Common myeloid progenitor, CD34-positive (primary cell): ENCODE data around the gene GRM8.

Source experiments
- CTCF ChIA-PET: fragments of 350-600 bp; sonication (Branson Sonifier 250); formaldehyde crosslinking; loops from one replicate; lab custom pipeline; 2021; ENCODE audit warnings: antibody characterized with exemption; lab: Charles Lee
- POLR2A ChIA-PET: fragments of 350-600 bp; sonication (Branson Sonifier 250); formaldehyde crosslinking; loops from one replicate; lab custom pipeline; 2021; ENCODE audit warnings: antibody characterized with exemption; lab: Charles Lee
- DNase-seq, 3 donors: peaks; one replicate each; pipeline versions ENCODE4 v3.0.0 to v3.0.0-alpha.2; 2013
- H3K27ac ChIP-seq, 2 experiments: 1 replicate in 1 of 2; 2 replicates in 1 of 2; pipeline ENCODE4 v1.7.0; 2013; ENCODE audit warnings: inconsistent platforms in 2 of 2, low read length in 2 of 2, mild to moderate bottlenecking in 2 of 2, low read depth in 1 of 2, moderate library complexity in 1 of 2; ENCODE audit not compliant: severe bottlenecking in 2 of 2, insufficient read depth in 1 of 2, poor library complexity in 1 of 2
- H3K27me3 ChIP-seq, 5 experiments: replicated peaks in 2 of 5; 1 replicate in 3 of 5; 2 replicates in 2 of 5; pipeline versions ENCODE4 v1.6.1 to v1.7.0; 2013; ENCODE audit warnings: low read length in 4 of 5, mild to moderate bottlenecking in 2 of 5, moderate library complexity in 2 of 5, inconsistent platforms in 1 of 5; ENCODE audit not compliant: insufficient read depth in 5 of 5, control insufficient read depth in 4 of 5
- H3K36me3 ChIP-seq, 4 experiments: 1 replicate in 2 of 4; 2 replicates in 2 of 4; pipeline versions ENCODE4 v1.6.1 to v1.7.0; 2013; ENCODE audit warnings: low read length in 3 of 4, control low read depth in 1 of 4, mild to moderate bottlenecking in 1 of 4; ENCODE audit not compliant: control insufficient read depth in 4 of 4, insufficient read depth in 4 of 4
- H3K4me1 ChIP-seq, 4 experiments: 1 replicate in 3 of 4; 2 replicates in 1 of 4; pipeline versions ENCODE4 v1.6.1 to v1.7.1; 2013; ENCODE audit warnings: low read length in 3 of 4, mild to moderate bottlenecking in 3 of 4, control low read depth in 1 of 4, inconsistent platforms in 1 of 4, moderate library complexity in 1 of 4; ENCODE audit not compliant: control insufficient read depth in 4 of 4, insufficient read depth in 4 of 4; ENCODE audit errors: control extremely low read depth in 1 of 4
- H3K4me3 ChIP-seq, 7 experiments: 1 replicate in 4 of 7; 2 replicates in 3 of 7; pipeline versions ENCODE4 v1.5.1 to v1.7.0; 2013; ENCODE audit warnings: mild to moderate bottlenecking in 7 of 7, low read length in 6 of 7, moderate library complexity in 6 of 7, inconsistent platforms in 2 of 7, low read depth in 2 of 7, control low read depth in 1 of 7; ENCODE audit not compliant: insufficient read depth in 4 of 7, control insufficient read depth in 1 of 7; ENCODE audit errors: extremely low read depth in 1 of 7
- H3K9me3 ChIP-seq, 5 experiments: 1 replicate in 4 of 5; 2 replicates in 1 of 5; pipeline versions ENCODE4 v1.6.1 to v1.7.1; 2013; ENCODE audit warnings: low read length in 4 of 5, mild to moderate bottlenecking in 2 of 5, inconsistent platforms in 1 of 5, low read depth in 1 of 5, moderate library complexity in 1 of 5; ENCODE audit not compliant: control insufficient read depth in 4 of 5, insufficient read depth in 2 of 5; ENCODE audit errors: control extremely low read depth in 1 of 5
- WGBS: methylation state at CpG from one replicate; pipeline ENCODE4 v1.1.5; 2013; ENCODE audit not compliant: insufficient coverage; 5-methylcytosine and 5-hydroxymethylcytosine counted together

Gene GRM8

GRCh38 chr7:126606331-126606730 is 646.4 kb downstream of the GRM8 start:
- Histone ChIP-seq H3K27ac (no peak overlapping the region), H3K36me3 (no peaks in the 10 kb centered on the region), H3K9me3 (no peaks in the 10 kb centered on the region), H3K4me3 (no peak overlapping the region), H3K4me1 (no peaks in the 10 kb centered on the region), H3K27me3 (no peaks in the 10 kb centered on the region)
- no peak for DNase-seq
- WGBS: no CpG with 5 or more reads among the region's 3 CpGs
- ChIA-PET POLR2A (no interaction called here), CTCF (no interaction called here)

GRCh38 chr7:126605553-126605952 is 647.2 kb downstream of the GRM8 start:
- Histone ChIP-seq H3K4me3 (no peak overlapping the region), H3K4me1 (no peaks in the 10 kb centered on the region), H3K27me3 (no peaks in the 10 kb centered on the region), H3K9me3 (no peaks in the 10 kb centered on the region), H3K27ac (no peak overlapping the region), H3K36me3 (no peaks in the 10 kb centered on the region)
- no peak for DNase-seq
- CTCF ChIA-PET: no interaction called here
- POLR2A ChIA-PET: no interaction called here
- 100% methylated on average over 2 of the region's 2 CpGs for WGBS

DNA sequence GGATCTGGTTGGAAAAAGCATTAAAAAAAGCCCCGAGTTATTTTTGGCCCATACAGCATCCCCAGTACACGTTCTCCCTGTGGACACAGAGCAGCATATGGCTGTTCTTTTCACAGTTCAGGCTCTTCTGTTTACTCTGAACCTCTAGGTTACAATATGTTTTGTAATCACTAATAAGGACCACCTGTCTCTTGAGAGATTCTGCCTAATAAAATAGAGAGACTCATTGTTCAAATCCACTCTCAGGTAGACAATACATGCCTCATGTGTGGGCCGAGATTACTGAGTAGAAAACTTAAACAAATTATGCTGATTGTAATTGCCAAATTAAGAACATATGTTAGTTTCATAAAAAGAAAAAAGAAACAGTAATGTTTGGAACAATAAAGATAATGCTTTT is 647.7 kb downstream of the GRM8 start:
- Histone ChIP-seq H3K9me3 (no peaks in the 10 kb centered on the region), H3K27me3 (no peaks in the 10 kb centered on the region), H3K4me1 (no peaks in the 10 kb centered on the region), H3K36me3 (no peaks in the 10 kb centered on the region), H3K27ac (no peak overlapping the region), H3K4me3 (no peak overlapping the region)
- no peak for DNase-seq
- ChIA-PET CTCF (no interaction called here), POLR2A (no interaction called here)
- WGBS: 93% methylated on average over 2 of the region's 3 CpGs

DNA sequence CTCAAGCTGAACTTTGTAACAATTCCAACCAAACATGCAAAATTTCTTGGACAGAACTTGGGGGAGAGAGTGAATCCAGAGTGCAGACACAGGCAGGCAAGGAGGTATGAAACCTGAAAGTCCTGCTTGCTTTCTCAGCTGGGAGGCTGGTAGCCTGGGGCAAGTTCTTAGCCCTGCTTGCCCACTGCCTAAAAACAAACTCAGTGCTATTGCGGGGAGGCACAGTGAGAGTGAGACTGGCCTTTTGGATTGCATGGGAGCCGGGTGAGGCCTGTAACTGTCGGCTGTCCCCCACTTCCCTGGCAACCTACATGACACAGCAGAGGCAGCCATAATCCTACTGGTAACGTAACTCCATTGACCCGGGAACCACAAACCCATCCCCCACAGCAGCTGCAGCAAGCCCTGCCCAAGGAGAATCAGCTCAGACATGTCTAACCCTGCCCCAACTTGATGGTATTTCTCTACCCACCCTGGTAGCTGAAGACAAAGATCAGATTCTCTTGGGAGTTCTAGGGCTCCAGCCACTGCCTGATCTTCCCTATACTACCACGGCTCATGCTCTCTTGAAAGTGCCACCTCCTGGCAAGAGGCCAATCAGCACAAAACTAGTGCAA is 663.6 kb downstream of the GRM8 start:
- DNase-seq: no peak
- WGBS: 97% methylated on average over 3 of the region's 6 CpGs
- H3K27ac ChIP-seq: no peak overlapping the region
- H3K4me1 ChIP-seq: no peaks in the 10 kb centered on the region
- CTCF ChIA-PET: no interaction called here
- no peaks in the 10 kb centered on the region for H3K9me3 ChIP-seq
- no peaks in the 10 kb centered on the region for H3K27me3 ChIP-seq
- H3K4me3 ChIP-seq: no peak overlapping the region
- no peaks in the 10 kb centered on the region for H3K36me3 ChIP-seq
- POLR2A ChIA-PET: no interaction called here

GRCh38 chr7:126578338-126578737 is 674.4 kb downstream of the GRM8 start:
- Histone ChIP-seq H3K27me3 (peaks cover 0 to 2% (median 0%) of the 10 kb centered on the region in 5 experiments), H3K36me3 (no peaks in the 10 kb centered on the region), H3K4me1 (no peaks in the 10 kb centered on the region), H3K27ac (no peak overlapping the region), H3K4me3 (no peak overlapping the region), H3K9me3 (peaks cover 0 to 2% (median 0%) of the 10 kb centered on the region in 5 experiments)
- no peak for DNase-seq
- POLR2A ChIA-PET: no interaction called here
- 40% methylated on average over 1 of the region's 2 CpGs for WGBS
- CTCF ChIA-PET: interaction anchor here (0.6 kb wide), 1 partner anchor 20 kb away, joined by 4 read pairs; no protein-coding TSS in a partner anchor

DNA sequence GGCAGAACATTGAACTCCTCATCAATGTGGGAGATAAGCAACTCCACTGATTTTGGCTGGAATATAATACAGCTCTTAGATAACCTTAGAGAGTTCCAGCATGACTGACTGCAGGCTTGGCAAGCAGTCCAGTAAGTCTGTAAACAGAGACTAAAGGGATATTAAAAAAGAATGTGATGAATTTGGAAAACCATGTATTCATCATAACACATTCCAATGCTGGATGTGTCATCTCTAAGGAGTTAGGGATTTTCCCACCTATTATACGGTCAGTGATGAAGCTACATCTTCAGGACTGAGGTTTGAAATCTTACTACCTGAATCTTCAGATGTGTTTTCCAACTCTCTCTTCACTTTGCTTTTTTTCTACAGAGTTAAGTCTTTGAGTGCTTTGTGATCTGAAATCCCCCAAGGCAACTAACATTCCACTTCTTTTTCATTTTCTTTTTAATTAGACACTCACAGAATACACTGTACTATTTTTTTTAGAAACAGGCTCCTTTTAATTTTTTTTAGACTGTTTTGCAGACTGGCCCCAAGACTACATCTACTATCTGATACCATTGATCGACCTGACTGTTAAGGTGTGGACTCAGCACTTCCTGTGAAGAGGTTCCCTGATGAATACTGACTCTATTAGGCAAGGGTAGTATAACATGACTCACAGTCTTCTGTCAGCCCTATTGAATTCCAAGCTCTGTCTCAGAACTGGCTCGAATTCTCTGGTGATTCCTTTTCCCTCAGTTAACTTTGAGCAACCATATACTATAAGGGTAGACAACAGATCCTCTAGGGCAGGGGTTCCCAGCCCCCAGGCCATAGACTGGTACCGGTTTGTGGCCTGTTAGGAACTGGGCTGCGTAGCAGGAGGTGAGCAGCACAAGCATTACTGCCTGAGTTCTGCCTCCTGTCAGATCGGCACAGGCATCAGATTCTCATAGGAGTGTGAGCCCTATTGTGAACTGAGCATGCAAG is 678.2 kb downstream of the GRM8 start:
- peaks cover 0 to 2% (median 0%) of the 10 kb centered on the region in 4 experiments for H3K4me1 ChIP-seq
- no peaks in the 10 kb centered on the region for H3K9me3 ChIP-seq
- no peak for DNase-seq
- 94% methylated on average over 4 of the region's 6 CpGs for WGBS
- ChIA-PET POLR2A (no interaction called here), CTCF (no interaction called here)
- H3K36me3 ChIP-seq: no peaks in the 10 kb centered on the region
- no peak overlapping the region for H3K27ac ChIP-seq
- peaks cover 0 to 4% (median 0%) of the 10 kb centered on the region in 5 experiments for H3K27me3 ChIP-seq
- H3K4me3 ChIP-seq: no peak overlapping the region

- CTCF ChIA-PET: no interaction called here
- Histone ChIP-seq H3K9me3 (no peaks in the 10 kb centered on the region), H3K4me3 (no peak overlapping the region), H3K4me1 (peaks cover 0 to 6% (median 0%) of the 10 kb centered on the region in 4 experiments), H3K27ac (no peak overlapping the region), H3K36me3 (no peaks in the 10 kb centered on the region), H3K27me3 (peaks cover 0 to 4% (median 0%) of the 10 kb centered on the region in 5 experiments)
- POLR2A ChIA-PET: interaction anchor here (0.6 kb wide), 1 partner anchor 96 kb away, joined by 5 read pairs; no protein-coding TSS in a partner anchor
- no CpG with 5 or more reads among the region's 1 CpG for WGBS
- peak in 1 of 3 donors; percentile 4 for DNase-seq
Measured at GRCh38 chr7:126570845-126571244, 681.9 kb downstream of the GRM8 start.
